Vagina (tissue), 2 donors: ENCODE data around the gene ATG9B. TPM values are rescaled to one million over a fixed set of nuclear protein-coding genes. Genes with fewer than 3 reads are reported as not detected.
"Not testable (repeated sequence)": the region's sequence is repeated elsewhere in the genome, so short reads cannot be mapped to it uniquely, and the experiment has no call there.

Source experiments
- DNase-seq, 2 donors: peaks; one replicate each; pipeline ENCODE4 v3.0.0-alpha.2; 2017; ENCODE audit errors: extremely low spot score in 2 of 2
- H3K27ac ChIP-seq: fragments of 200-600 bp; sonication (generic); one replicate; pipeline ENCODE4 v1.5.1; 2019
- H3K27me3 ChIP-seq: fragments of 200-600 bp; sonication (generic); one replicate; pipeline ENCODE4 v1.5.1; 2019
- H3K36me3 ChIP-seq, 2 donors: fragments of 200-600 bp; sonication (generic); one replicate each; pipeline ENCODE4 v1.5.1; 2017 to 2019
- H3K4me1 ChIP-seq: fragments of 200-600 bp; sonication (generic); one replicate; pipeline ENCODE4 v1.5.1; 2019
- H3K4me3 ChIP-seq, 2 donors: fragments of 200-600 bp; sonication (generic); 1 replicate in 1 of 2; 2 replicates in 1 of 2; pipeline ENCODE4 v1.5.1; 2016 to 2019
- H3K9me3 ChIP-seq: fragments of 200-600 bp; sonication (generic); one replicate; pipeline ENCODE4 v1.5.1; 2019
- CTCF ChIP-seq, 3 experiments: fragments of 450-650 bp in 2 of 3; fragments of 200-600 bp in 1 of 3; sonication (generic) in 1 of 3; IDR thresholded peaks; one replicate each; pipeline ENCODE4 v1.5.1; 2017 to 2019; ENCODE audit warnings: antibody characterized with exemption in 3 of 3, mild to moderate bottlenecking in 2 of 3, moderate library complexity in 2 of 3
- POLR2A ChIP-seq, 2 donors: fragments of 450-650 bp; IDR thresholded peaks; one replicate each; pipeline ENCODE4 v1.6.1; 2017; ENCODE audit warnings: antibody characterized with exemption in 2 of 2, mild to moderate bottlenecking in 2 of 2, moderate library complexity in 2 of 2
- POLR2AphosphoS5 ChIP-seq, 2 donors: sonication (generic); formaldehyde crosslinking; IDR thresholded peaks; one replicate each; pipeline ENCODE4 v1.9.0; 2017; ENCODE audit warnings: antibody characterized with exemption in 2 of 2, mild to moderate bottlenecking in 2 of 2, low read depth in 1 of 2; ENCODE audit not compliant: insufficient read depth in 1 of 2
- intact Hi-C: fragments of 100-400 bp; cut with DNase I; formaldehyde crosslinking; loops from one replicate; pipeline ENCODE4 v1.15.1; 2023
- total RNA-seq: library from RNA; depleted of rRNA; stranded (reverse); fragments of >200 nt; gene quantifications from one replicate; pipeline ENCODE4 v1.2.3, GENCODE V29; 2016

The ATG9B gene
- total RNA-seq, 1 donor from 2014 or later = 34.1 TPM

- intact Hi-C loops = loop anchor here (2.0 kb wide), 1 partner anchor 54 kb away; the partner anchor contains the start of gene TMUB1
- H3K27me3 ChIP-seq = no peaks in the 10 kb centered on the region
- peaks cover 0 to 3% of the 10 kb centered on the region in 2 donors for H3K36me3 ChIP-seq
- H3K4me1 ChIP-seq = peaks cover 21% of the 10 kb centered on the region
- no peak for DNase-seq
- no peaks in the 10 kb centered on the region for H3K9me3 ChIP-seq
- peak overlapping the region; percentile 65 to 90 for H3K4me3 ChIP-seq
- TF ChIP-seq CTCF (IDR thresholded peaks at IDR 0.05) = no peak
- no peak for TF ChIP-seq POLR2AphosphoS5 (IDR thresholded peaks at IDR 0.05; ENCODE audit: insufficient read depth in 1 of 2, low read depth in 1 of 2)
- TF ChIP-seq POLR2A (IDR thresholded peaks at IDR 0.05) = no peak
- H3K27ac ChIP-seq = peak overlapping the region; percentile 82
Observed at GRCh38 chr7:151028948-151029501, 4.7 kb upstream of the ATG9B start.

- peak; percentile 97 to 100 for DNase-seq
Observed at GRCh38 chr7:151028131-151028947, 4.0 kb upstream of the ATG9B start, which contains the start of gene ABCB8. TSS of gene ABCB8 (plus strand) at chr7:151028450. CDS start at chr7:151028516, 66 bp downstream.

GRCh38 chr7:151027728-151028130 lies 3.4 kb upstream of the ATG9B start:
- not testable (repeated sequence) for DNase-seq, H3K9me3 ChIP-seq, H3K36me3 ChIP-seq, H3K27me3 ChIP-seq
- H3K27ac ChIP-seq = peak overlapping the region; percentile 82
- peaks cover 21% of the 10 kb centered on the region for H3K4me1 ChIP-seq
- peak overlapping the region; percentile 65 to 90 for H3K4me3 ChIP-seq
- intact Hi-C loops = loop anchor here (2.0 kb wide), 1 partner anchor 55 kb away; the partner anchor contains the start of gene TMUB1

More at GRCh38 chr7:151028131-151028947, 4.0 kb upstream of the ATG9B start, which contains the start of gene ABCB8:
- intact Hi-C loops = loop anchor here (2.0 kb wide), 1 partner anchor 54 kb away; the partner anchor contains the start of gene TMUB1
- TF ChIP-seq POLR2A (IDR thresholded peaks at IDR 0.05) (peak in 1 of 2 donors; percentile 57), POLR2AphosphoS5 (IDR thresholded peaks at IDR 0.05; ENCODE audit: insufficient read depth in 1 of 2, low read depth in 1 of 2) (peak; percentile 88 to 96), CTCF (IDR thresholded peaks at IDR 0.05) (peak; percentile 4 to 31 (median 31))
- Histone ChIP-seq H3K4me3 (peak within 1 kb of the TSS; percentile 65 to 90), H3K36me3 (no peaks in the 10 kb centered on the region), H3K9me3 (no peaks in the 10 kb centered on the region), H3K4me1 (peaks cover 21% of the 10 kb centered on the region), H3K27ac (peak within 1 kb of the TSS; percentile 82), H3K27me3 (no peaks in the 10 kb centered on the region)

GRCh38 chr7:151026771-151027727 lies 2.8 kb upstream of the ATG9B start:
- H3K27me3 ChIP-seq, H3K36me3 ChIP-seq, DNase-seq, intact Hi-C loops, H3K9me3 ChIP-seq: not testable (repeated sequence)
- H3K27ac ChIP-seq = peak overlapping the region; percentile 82
- H3K4me1 ChIP-seq = peaks cover 21% of the 10 kb centered on the region
- peak overlapping the region in 1 of 2 donors; percentile 65 for H3K4me3 ChIP-seq

GRCh38 chr7:151025924-151026671 lies 1.8 kb upstream of the ATG9B start:
- intact Hi-C loops = no loop called here
- TF ChIP-seq POLR2AphosphoS5 (IDR thresholded peaks at IDR 0.05; ENCODE audit: insufficient read depth in 1 of 2, low read depth in 1 of 2) (no peak), POLR2A (IDR thresholded peaks at IDR 0.05) (no peak), CTCF (IDR thresholded peaks at IDR 0.05) (no peak)
- Histone ChIP-seq H3K9me3 (no peaks in the 10 kb centered on the region), H3K36me3 (no peaks in the 10 kb centered on the region), H3K27ac (no peak overlapping the region), H3K4me3 (no peak overlapping the region), H3K4me1 (peaks cover 21% of the 10 kb centered on the region), H3K27me3 (no peaks in the 10 kb centered on the region)
- DNase-seq = no peak
